ENCODE results near the gene IDE.
"Not testable (repeated sequence)": the region's sequence is repeated elsewhere in the genome, so short reads cannot be mapped to it uniquely, and the experiment has no call there.

The IDE gene

GRCh38 chr10:92411406-92411805 lies 162.5 kb downstream of the IDE start:
- Histone ChIP-seq H3K4me3 (no peak overlapping the region), H3K27ac (no peak overlapping the region)
- no peak for DNase-seq (ENCODE audit: low spot score)
- TF ChIP-seq CTCF (IDR thresholded peaks at IDR 0.05) = no peak

GRCh38 chr10:92410501-92410900 lies 163.4 kb downstream of the IDE start:
- no peak for TF ChIP-seq CTCF (IDR thresholded peaks at IDR 0.05)
- Histone ChIP-seq H3K4me3 (no peak overlapping the region), H3K27ac (no peak overlapping the region)
- no peak for DNase-seq (ENCODE audit: low spot score)

GRCh38 chr10:92408017-92408361 lies 165.9 kb downstream of the IDE start:
- no peak for DNase-seq (ENCODE audit: low spot score)
- TF ChIP-seq CTCF (IDR thresholded peaks at IDR 0.05) = no peak
- Histone ChIP-seq H3K4me3 (no peak overlapping the region), H3K27ac (no peak overlapping the region)

GRCh38 chr10:92407305-92408016 lies 166.4 kb downstream of the IDE start:
- no peak for TF ChIP-seq CTCF (IDR thresholded peaks at IDR 0.05)
- no peak for DNase-seq (ENCODE audit: low spot score)
- peak overlapping the region in 1 of 2 donors; percentile 35 for H3K27ac ChIP-seq
- H3K4me3 ChIP-seq = no peak overlapping the region

- H3K27ac ChIP-seq = no peak overlapping the region
- H3K4me3 ChIP-seq = no peak overlapping the region
- TF ChIP-seq CTCF (IDR thresholded peaks at IDR 0.05) = no peak
- DNase-seq (ENCODE audit: low spot score) = no peak
Measured at GRCh38 chr10:92405419-92405924, 168.4 kb downstream of the IDE start.

GRCh38 chr10:92404612-92405418 lies 169.1 kb downstream of the IDE start:
- no peak for TF ChIP-seq CTCF (IDR thresholded peaks at IDR 0.05)
- Histone ChIP-seq H3K4me3 (no peak overlapping the region), H3K27ac (no peak overlapping the region)
- DNase-seq (ENCODE audit: low spot score) = no peak

- DNase-seq (ENCODE audit: low spot score); H3K4me3 ChIP-seq; H3K27ac ChIP-seq: not testable (repeated sequence)
Measured at GRCh38 chr10:92402234-92402633, 171.7 kb downstream of the IDE start.

All from coronary artery (tissue), 2 donors.